Gastrocnemius medialis (tissue), 4 donors: Measurements from ENCODE around the gene LRMDA.

Experiments
- CTCF ChIP-seq, 5 experiments: fragments of 450-650 bp in 3 of 5; fragments of 200-600 bp in 2 of 5; sonication (generic) in 2 of 5; IDR thresholded peaks in 4 of 5; conservative IDR thresholded peaks in 1 of 5; 1 replicate in 4 of 5; 2 replicates in 1 of 5; pipeline ENCODE4 v1.5.1; 2016 to 2019; ENCODE audit warnings: antibody characterized with exemption in 5 of 5, mild to moderate bottlenecking in 3 of 5, moderate library complexity in 3 of 5
- POLR2A ChIP-seq, 2 donors: fragments of 450-650 bp; IDR thresholded peaks; one replicate each; pipeline ENCODE4 v1.6.1; 2017; ENCODE audit warnings: antibody characterized with exemption in 2 of 2, mild to moderate bottlenecking in 2 of 2, moderate library complexity in 2 of 2

- no peak for TF ChIP-seq CTCF (IDR thresholded peaks at IDR 0.05 in 4 of 5, conservative IDR thresholded peaks at IDR 0.05 in 1 of 5)
- no peak for TF ChIP-seq POLR2A (IDR thresholded peaks at IDR 0.05)
These were observed 878.5 kb downstream of the LRMDA start for GRCh38 chr10:76309741-76310587.
